Brain microvascular endothelial cell (primary cell): Measurements from ENCODE around the gene UNC13C.

ENCODE experiments used
- DNase-seq: peaks from one replicate; pipeline ENCODE4 v3.0.0-alpha.2; 2020
- H3K27ac ChIP-seq: fragments of 250-450 bp; sonication (Bioruptor Pico); 2 replicates; pipeline ENCODE4 v1.5.1; 2020; ENCODE audit warnings: mild to moderate bottlenecking, moderate library complexity
- H3K27me3 ChIP-seq: fragments of 250-450 bp; sonication (Bioruptor Pico); replicated peaks from 2 replicates; pipeline ENCODE4 v1.5.1; 2020; ENCODE audit warnings: mild to moderate bottlenecking
- H3K36me3 ChIP-seq: fragments of 250-450 bp; sonication (Bioruptor Pico); replicated peaks from 2 replicates; pipeline ENCODE4 v1.5.1; 2020; ENCODE audit warnings: mild to moderate bottlenecking
- H3K4me3 ChIP-seq: 2 replicates; pipeline ENCODE4 v1.5.1; 2011; ENCODE audit warnings: low read depth, mild to moderate bottlenecking, control low read depth, low read length, moderate library complexity
- in situ Hi-C: cut with HindIII; loops from 2 replicates; pipeline ENCODE4 v1.10.0; 2017; ENCODE audit warnings: low sequenced_read_pairs, low pct_ligation_motif_present
- TF ChIP-seq, protein P1 (sequence below): IDR thresholded peaks from 2 replicates; pipeline ENCODE4 v1.5.1; 2011; ENCODE audit warnings: low read depth, mild to moderate bottlenecking, moderate library complexity, low read length, control low read depth, inconsistent platforms; ENCODE audit errors: missing control alignments

UNC13C gene

DNA sequence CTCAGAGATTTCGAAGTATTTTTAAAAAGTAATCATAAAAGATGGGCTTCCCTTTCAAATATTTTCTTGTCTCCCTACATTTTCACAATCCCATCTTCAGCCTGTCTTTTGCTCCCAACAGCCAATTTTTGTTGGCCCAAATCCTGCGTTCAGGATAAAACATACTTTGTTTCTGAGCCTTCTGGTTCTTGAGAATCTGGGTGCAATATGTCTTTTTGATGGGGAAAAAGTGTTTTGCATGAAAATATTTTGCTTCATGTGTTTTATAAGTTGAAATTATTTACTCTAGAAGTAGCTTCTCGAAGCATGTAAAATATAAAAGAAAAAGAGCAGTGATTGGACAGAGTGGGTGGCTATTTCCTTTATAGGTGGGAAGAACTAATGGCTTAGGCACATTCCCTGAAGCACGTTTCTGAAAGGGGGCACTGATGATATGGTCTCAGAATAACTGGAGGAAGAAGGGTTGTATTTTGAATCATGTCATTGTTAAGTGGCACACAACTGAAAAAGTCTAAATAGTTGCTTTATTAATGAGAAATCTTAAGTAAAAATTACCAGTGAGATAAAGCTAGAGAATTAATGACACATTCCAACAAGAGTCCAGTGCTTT, 3.9 kb downstream of the UNC13C start:
- H3K27me3 ChIP-seq = peaks cover 11% of the 10 kb centered on the region
- in situ Hi-C loops = no loop called here
- TF ChIP-seq, protein P1, sequence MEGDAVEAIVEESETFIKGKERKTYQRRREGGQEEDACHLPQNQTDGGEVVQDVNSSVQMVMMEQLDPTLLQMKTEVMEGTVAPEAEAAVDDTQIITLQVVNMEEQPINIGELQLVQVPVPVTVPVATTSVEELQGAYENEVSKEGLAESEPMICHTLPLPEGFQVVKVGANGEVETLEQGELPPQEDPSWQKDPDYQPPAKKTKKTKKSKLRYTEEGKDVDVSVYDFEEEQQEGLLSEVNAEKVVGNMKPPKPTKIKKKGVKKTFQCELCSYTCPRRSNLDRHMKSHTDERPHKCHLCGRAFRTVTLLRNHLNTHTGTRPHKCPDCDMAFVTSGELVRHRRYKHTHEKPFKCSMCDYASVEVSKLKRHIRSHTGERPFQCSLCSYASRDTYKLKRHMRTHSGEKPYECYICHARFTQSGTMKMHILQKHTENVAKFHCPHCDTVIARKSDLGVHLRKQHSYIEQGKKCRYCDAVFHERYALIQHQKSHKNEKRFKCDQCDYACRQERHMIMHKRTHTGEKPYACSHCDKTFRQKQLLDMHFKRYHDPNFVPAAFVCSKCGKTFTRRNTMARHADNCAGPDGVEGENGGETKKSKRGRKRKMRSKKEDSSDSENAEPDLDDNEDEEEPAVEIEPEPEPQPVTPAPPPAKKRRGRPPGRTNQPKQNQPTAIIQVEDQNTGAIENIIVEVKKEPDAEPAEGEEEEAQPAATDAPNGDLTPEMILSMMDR = no peak
- no peak overlapping the region for H3K27ac ChIP-seq
- no peak for DNase-seq
- no peak overlapping the region for H3K4me3 ChIP-seq
- H3K36me3 ChIP-seq = no peaks in the 10 kb centered on the region

DNA sequence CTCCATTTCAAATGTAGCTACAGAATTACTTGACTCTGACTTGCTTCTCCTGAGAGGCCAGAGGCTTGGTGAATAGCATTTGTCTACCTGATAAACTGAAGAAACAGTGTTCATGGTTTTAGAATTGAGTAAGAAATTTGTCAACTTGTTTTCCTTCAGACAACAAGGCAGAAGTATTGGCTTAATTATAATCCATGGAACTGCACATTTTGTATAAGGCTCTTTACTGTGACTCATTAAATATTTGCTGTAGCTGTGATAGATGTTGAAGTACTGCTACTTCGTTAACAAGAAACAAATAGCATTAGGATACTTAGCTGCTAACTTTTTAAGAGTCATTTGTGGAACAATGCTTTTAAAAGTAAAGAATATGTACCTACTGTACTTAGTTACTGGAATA, 4.6 kb downstream of the UNC13C start:
- Histone ChIP-seq H3K4me3 (no peak overlapping the region), H3K27me3 (peaks cover 11% of the 10 kb centered on the region), H3K27ac (no peak overlapping the region), H3K36me3 (no peaks in the 10 kb centered on the region)
- no peak for DNase-seq
- TF ChIP-seq, protein P1 = no peak
- in situ Hi-C loops = no loop called here

DNA sequence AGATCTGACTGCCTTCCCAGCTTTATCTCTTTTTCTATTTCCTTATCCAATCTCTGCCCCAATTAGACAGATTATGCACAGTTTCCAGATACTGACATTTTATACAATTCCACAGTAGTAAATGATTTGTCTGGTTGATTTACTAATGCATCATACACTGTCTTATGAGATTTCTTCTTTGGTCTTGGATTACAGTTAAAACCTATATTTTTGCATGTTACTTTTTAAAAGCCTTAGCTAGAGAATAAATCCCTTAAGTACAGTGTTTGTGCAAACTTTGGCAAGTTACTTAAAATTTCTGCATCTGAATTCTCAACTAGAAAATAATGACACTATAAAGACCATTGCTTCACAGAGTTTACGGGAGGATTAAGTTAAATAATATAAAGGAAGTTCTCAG, 6.0 kb downstream of the UNC13C start:
- DNase-seq = no peak
- TF ChIP-seq, protein P1 = no peak
- no peak overlapping the region for H3K27ac ChIP-seq
- in situ Hi-C loops = no loop called here
- no peak overlapping the region for H3K4me3 ChIP-seq
- no peaks in the 10 kb centered on the region for H3K36me3 ChIP-seq
- peaks cover 3% of the 10 kb centered on the region for H3K27me3 ChIP-seq

DNA sequence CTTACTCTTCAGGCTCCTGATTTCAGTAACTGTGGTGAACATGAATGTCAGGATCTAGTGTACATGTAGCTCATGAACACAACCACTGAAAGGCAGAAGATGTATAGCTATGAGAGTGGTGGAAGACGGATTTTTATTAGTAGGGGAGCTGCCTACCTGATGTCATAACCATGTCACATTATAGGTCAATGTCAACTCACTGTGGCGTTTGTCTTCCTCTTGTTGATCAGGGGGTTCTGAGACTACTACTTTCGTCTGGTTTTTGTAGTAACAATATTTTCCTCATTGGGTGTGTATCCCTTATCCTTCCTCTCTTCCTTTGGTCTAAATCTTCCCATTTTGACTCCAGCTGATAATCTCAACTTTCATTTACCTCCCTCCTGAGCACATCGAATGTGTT, 7.3 kb downstream of the UNC13C start:
- DNase-seq = no peak
- H3K27me3 ChIP-seq = no peaks in the 10 kb centered on the region
- H3K27ac ChIP-seq = no peak overlapping the region
- in situ Hi-C loops = no loop called here
- TF ChIP-seq, protein P1 = no peak
- H3K4me3 ChIP-seq = no peak overlapping the region
- H3K36me3 ChIP-seq = no peaks in the 10 kb centered on the region

DNA sequence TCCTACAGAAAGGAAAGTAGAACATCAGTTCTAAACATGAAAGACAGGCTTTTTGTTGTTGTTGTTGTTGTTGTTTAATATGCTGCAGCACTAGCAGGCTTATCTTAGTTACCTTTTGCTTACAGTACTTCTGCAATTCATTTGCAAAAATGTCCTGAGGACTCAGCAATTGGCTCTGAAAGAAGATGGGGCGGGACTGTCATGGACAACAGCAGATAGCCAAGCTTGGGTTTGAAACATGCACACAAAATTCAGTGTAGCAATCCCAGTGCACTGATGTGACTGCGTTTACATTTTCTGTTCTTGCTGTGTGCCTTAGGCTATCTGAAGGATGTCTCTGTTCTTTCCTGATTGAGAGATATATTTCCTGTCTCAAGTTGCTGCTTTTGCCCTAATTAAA, 9.2 kb downstream of the UNC13C start:
- H3K36me3 ChIP-seq = no peaks in the 10 kb centered on the region
- TF ChIP-seq, protein P1 = no peak
- in situ Hi-C loops = no loop called here
- no peak overlapping the region for H3K27ac ChIP-seq
- H3K4me3 ChIP-seq = no peak overlapping the region
- DNase-seq = no peak
- H3K27me3 ChIP-seq = no peaks in the 10 kb centered on the region

DNA sequence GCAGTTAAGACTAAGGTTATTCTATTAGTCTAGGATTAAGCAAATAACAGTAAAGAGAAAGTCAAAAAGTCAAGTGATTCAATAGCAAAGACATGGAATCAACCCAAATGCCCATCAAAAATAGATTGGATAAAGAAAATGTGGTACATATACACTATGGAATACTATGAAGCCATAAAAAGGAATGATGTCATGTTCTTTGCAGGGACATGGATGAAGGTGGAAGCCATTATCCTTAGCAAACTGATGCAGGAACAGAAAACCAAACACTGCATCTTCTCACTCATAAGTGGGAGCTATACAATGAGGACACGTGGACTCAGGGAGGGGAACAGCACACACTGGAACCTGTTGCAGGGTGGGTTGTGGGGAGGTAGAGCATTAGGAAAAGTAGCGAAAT, 29.0 kb downstream of the UNC13C start:
- TF ChIP-seq, protein P1 = no peak
- in situ Hi-C loops = no loop called here
- no peak overlapping the region for H3K4me3 ChIP-seq
- no peak for DNase-seq
- no peaks in the 10 kb centered on the region for H3K36me3 ChIP-seq
- H3K27me3 ChIP-seq = no peaks in the 10 kb centered on the region
- no peak overlapping the region for H3K27ac ChIP-seq
